ENCODE data around the gene OSR1.
"Not testable (repeated sequence)": the region's sequence is repeated elsewhere in the genome, so short reads cannot be mapped to it uniquely, and the experiment has no call there.

OSR1 gene

GRCh38 chr2:19358242-19359020 is at the start of gene OSR1:
Gene OSR1, minus strand, starts transcription at chr2:19358623. Its CDS starts 4,818 bp downstream, at chr2:19353805.
- DNase-seq (ENCODE audit: low read depth), result peak; percentile 88

GRCh38 chr2:19403785-19404184 is 45.4 kb upstream of the OSR1 start:
- DNase-seq (ENCODE audit: low read depth), result no peak

- no peak for DNase-seq (ENCODE audit: low read depth)
Observed at GRCh38 chr2:19392191-19392590, 33.8 kb upstream of the OSR1 start.

GRCh38 chr2:19389469-19389868 is 31.0 kb upstream of the OSR1 start:
- not testable (repeated sequence) for DNase-seq (ENCODE audit: low read depth)

- no peak for DNase-seq (ENCODE audit: low read depth)
Observed at GRCh38 chr2:19380532-19380931, 22.1 kb upstream of the OSR1 start.

- DNase-seq (ENCODE audit: low read depth), result no peak
Observed at GRCh38 chr2:19378939-19379338, 20.5 kb upstream of the OSR1 start.

DNA sequence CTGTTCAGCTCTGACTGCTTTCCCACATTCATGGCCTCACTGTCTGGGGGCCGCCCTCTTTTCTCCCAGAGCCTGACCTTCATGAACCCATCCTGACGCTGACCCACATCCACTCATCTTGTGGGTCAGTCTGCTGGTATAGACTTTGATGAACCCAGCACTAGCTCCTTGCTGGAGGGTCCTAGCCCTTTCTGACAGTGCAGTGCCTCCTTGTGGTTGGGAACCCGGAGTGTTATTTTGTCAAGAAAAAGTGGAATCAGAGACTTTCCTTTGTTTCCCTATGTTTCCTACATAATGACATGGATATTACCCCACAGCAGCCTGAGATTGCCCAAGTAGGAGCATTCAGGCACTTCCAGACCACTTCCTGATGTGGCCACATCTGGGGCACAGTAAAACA is 19.3 kb upstream of the OSR1 start:
- no peak for DNase-seq (ENCODE audit: low read depth)

- no peak for DNase-seq (ENCODE audit: low read depth)
Observed at GRCh38 chr2:19373352-19373751, 14.9 kb upstream of the OSR1 start.

DNA sequence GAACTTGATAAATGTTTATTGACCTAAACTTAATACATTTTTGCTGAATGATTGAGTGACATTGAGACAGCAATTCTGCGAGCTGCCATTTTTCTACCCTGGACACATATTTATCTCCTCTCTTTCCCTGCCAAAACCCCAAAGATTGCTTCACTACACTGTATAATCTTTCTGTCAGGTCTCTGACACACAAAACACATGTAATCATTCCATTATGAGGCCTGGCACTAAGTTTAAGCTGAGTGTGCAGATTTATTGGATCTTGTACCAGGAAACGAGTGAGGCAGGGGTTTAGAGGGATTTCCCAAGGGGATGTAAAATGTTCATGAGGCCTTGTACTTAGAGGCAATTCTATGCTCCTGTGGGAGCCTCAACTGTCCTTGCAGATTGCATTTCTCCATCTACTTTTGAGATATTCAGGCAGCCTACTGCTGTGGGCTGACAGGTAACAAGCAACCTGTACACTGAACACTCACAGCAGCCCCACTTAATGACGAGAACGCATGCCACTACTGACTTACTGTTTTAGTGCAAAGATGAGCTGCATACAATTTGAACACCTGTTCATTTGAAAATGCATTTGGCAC is 13.7 kb upstream of the OSR1 start:
- DNase-seq (ENCODE audit: low read depth), result no peak

GRCh38 chr2:19369341-19369955 is 11.0 kb upstream of the OSR1 start:
- peak; percentile 59 for DNase-seq (ENCODE audit: low read depth)

GRCh38 chr2:19368760-19369159 is 10.3 kb upstream of the OSR1 start:
- DNase-seq (ENCODE audit: low read depth), result no peak

- peak; percentile 75 for DNase-seq (ENCODE audit: low read depth)
Observed at GRCh38 chr2:19367326-19367725, 8.9 kb upstream of the OSR1 start.

DNA sequence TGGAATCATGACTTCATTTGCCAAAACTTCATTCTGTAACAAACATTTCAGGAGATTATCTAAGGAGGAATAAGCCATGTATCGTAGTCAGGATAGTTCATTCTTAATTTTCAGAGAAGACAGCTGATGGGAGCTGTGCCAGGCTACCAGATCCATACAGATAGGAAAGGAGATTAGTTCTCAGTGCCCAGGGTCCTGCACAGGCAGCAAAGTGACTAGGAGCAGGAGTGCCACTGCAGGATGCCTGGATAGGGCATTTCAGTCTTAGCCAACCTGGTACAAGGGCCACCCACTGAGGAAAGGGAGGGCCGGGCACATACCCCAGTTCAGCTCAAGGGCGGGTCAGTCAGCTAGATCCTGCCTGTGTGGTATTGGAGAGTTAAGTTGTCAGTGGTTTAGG is 6.7 kb upstream of the OSR1 start:
- no peak for DNase-seq (ENCODE audit: low read depth)

- DNase-seq (ENCODE audit: low read depth), result no peak
Observed at GRCh38 chr2:19364014-19364413, 5.6 kb upstream of the OSR1 start.

GRCh38 chr2:19363474-19363778 is 5.0 kb upstream of the OSR1 start:
- no peak for DNase-seq (ENCODE audit: low read depth)

GRCh38 chr2:19362755-19363473 is 4.5 kb upstream of the OSR1 start:
- peak; percentile 84 for DNase-seq (ENCODE audit: low read depth)

DNA sequence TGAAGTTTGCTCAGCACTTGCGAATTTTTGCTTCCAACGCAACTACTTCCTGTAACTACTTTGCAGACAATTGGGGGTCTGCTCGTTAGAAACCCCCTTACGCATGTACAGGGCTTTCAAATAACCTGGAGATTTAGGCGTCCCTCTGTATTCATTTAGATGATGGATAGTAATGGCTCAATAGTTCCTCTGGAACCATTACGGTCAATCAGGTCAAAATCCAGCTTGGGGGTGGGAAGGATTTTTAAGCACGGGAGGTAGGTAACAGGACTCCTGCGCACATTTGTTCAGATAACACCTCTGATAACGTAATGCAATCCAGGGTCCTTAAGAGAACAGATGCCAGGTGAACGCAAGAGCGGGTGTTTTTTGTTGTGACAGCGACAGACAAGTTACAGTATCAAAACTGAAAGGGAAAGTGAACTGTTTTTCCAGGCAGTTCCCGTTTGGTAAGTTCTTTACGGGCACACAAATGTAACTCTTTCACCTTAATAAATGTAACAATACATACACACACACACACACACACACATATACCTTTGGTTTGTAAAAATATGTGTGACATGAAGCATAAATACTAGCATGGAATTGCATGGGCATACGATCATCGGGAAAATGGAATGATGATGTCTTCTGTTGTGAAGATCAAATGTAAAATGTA is 3.8 kb upstream of the OSR1 start:
- no peak for DNase-seq (ENCODE audit: low read depth)

DNA sequence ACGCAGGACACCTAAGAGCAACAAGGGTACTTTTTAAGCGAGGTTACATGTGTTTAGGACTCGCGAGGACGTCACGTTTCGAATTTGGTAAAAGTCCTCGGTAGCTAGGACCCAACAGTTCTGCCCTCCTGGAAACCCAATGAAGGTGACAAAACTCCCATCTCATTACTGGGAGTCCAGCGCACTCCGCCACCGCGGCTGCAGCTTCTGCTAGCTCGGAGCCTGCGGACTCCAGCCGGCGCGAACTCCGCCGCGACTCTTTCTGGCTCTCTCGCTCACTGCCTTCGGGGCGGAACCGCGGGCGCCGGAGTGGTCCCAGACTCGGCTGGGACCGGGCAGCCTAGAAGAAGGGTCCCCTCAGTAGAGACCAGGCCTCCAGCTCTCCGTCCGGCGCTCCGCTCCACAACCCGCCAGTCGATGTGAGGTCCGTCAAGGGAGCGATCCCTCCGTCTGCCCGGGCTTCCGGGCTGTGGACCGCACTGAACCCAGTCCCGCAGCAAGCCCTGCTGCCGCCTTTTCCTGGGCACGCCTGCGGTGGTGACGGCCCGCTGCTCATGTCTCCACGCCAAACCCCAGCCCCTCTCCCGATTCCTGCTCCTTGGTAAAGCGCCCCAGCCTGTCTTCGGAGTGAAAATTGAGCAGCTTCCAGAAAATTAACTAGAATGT is 3.0 kb upstream of the OSR1 start:
- no peak for DNase-seq (ENCODE audit: low read depth)

DNA sequence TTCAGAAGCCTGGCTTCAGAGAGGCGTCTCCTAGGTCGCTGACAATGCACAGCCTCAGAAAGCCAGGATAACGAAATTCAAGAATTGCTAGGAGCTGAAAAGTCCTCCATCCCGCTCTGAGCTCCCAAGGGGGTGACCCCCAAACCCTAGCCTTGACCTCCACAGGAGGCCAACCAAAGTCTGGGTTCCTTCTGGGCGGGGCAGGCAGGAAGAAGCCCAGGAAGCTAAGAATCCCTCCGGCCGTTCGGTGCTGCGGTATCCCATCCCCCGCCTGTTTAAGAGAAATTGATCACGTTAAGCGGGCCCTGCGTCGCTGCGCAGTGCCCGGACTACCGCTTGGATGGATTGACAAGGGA is 2.5 kb upstream of the OSR1 start:
- no peak for DNase-seq (ENCODE audit: low read depth)

- DNase-seq (ENCODE audit: low read depth), result no peak
Observed at GRCh38 chr2:19360266-19360965, 2.0 kb upstream of the OSR1 start.

- DNase-seq (ENCODE audit: low read depth), result no peak
Observed at GRCh38 chr2:19359456-19359855, 1.0 kb upstream of the OSR1 start.

All from fibroblast of gingiva (primary cell).